B cell (primary cell): Measurements from ENCODE around the gene TAF4. TPM values are rescaled to one million over a fixed set of nuclear protein-coding genes. Genes with fewer than 3 reads are reported as not detected.

Source experiments
- ATAC-seq: fragments of 200-7000 bp; cut with Tn5 transposase; one replicate; pipeline ENCODE4 v1.10.0; 2021; ENCODE audit warnings: low read depth, mild to moderate bottlenecking, moderate number of reproducible peaks, moderate library complexity
- CTCF ChIA-PET: fragments of 350-600 bp; sonication (Branson Sonifier 250); formaldehyde crosslinking; loops from one replicate; lab custom pipeline; 2021; ENCODE audit warnings: antibody characterized with exemption, inconsistent platforms; lab: Charles Lee
- POLR2A ChIA-PET: fragments of 350-600 bp; sonication (Branson Sonifier 250); formaldehyde crosslinking; loops from one replicate; lab custom pipeline; 2021; ENCODE audit warnings: antibody characterized with exemption; lab: Charles Lee
- DNase-seq: peaks from one replicate; pipeline ENCODE4 v3.0.0; 2013
- H2AFZ ChIP-seq: 2 replicates; pipeline ENCODE4 v1.6.1; 2012; ENCODE audit warnings: mild to moderate bottlenecking, low read depth, low read length; ENCODE audit not compliant: insufficient read depth, poor library complexity, severe bottlenecking
- H3K27ac ChIP-seq, 2 donors: 1 replicate in 1 of 2; 2 replicates in 1 of 2; pipeline ENCODE4 v1.5.1; 2012 to 2013; ENCODE audit warnings: low read length in 2 of 2, mild to moderate bottlenecking in 2 of 2, moderate library complexity in 1 of 2
- H3K27me3 ChIP-seq, 4 experiments: fragments of 200-600 bp in 1 of 4; sonication (generic) in 1 of 4; replicated peaks in 1 of 4; 1 replicate in 2 of 4; 2 replicates in 2 of 4; pipeline versions ENCODE4 v1.6.1 to v1.7.0; 2013 to 2016; ENCODE audit warnings: low read length in 3 of 4, mild to moderate bottlenecking in 2 of 4, mixed read lengths in 1 of 4, moderate library complexity in 1 of 4; ENCODE audit not compliant: insufficient read depth in 4 of 4, control insufficient read depth in 3 of 4; ENCODE audit errors: control extremely low read depth in 1 of 4
- H3K36me3 ChIP-seq, 2 experiments: replicated peaks in 1 of 2; 1 replicate in 1 of 2; 2 replicates in 1 of 2; pipeline versions ENCODE4 v1.6.1 to v1.7.1; 2013; ENCODE audit warnings: low read length in 1 of 2; ENCODE audit not compliant: insufficient read depth in 2 of 2, control insufficient read depth in 1 of 2; ENCODE audit errors: control extremely low read depth in 1 of 2, extremely low read depth in 1 of 2
- H3K4me1 ChIP-seq, 2 donors: fragments of 200-600 bp in 1 of 2; sonication (generic) in 1 of 2; 1 replicate in 1 of 2; 2 replicates in 1 of 2; pipeline versions ENCODE4 v1.5.1 to v1.6.1; 2013 to 2017; ENCODE audit warnings: low read length in 2 of 2; ENCODE audit not compliant: control insufficient read depth in 2 of 2, insufficient read depth in 2 of 2
- H3K4me2 ChIP-seq: replicated peaks from 2 replicates; pipeline ENCODE3; 2012; ENCODE audit warnings: mild to moderate bottlenecking, low read depth, low read length; ENCODE audit not compliant: poor library complexity, severe bottlenecking
- H3K4me3 ChIP-seq, 5 experiments: fragments of 200-600 bp in 1 of 5; sonication (generic) in 1 of 5; 1 replicate in 3 of 5; 2 replicates in 2 of 5; pipeline versions ENCODE4 v1.5.1 to v1.7.0; 2011 to 2016; ENCODE audit warnings: low read length in 4 of 5, mild to moderate bottlenecking in 4 of 5, low read depth in 2 of 5, control low read depth in 1 of 5, moderate library complexity in 1 of 5; ENCODE audit not compliant: insufficient read depth in 1 of 5; ENCODE audit errors: control extremely low read depth in 1 of 5, extremely low read depth in 1 of 5
- H3K79me2 ChIP-seq: fragments of 200-600 bp; sonication (generic); one replicate; pipeline ENCODE4 v1.6.0; 2016; ENCODE audit warnings: low read length; ENCODE audit not compliant: control insufficient read depth, insufficient read depth
- H3K9ac ChIP-seq: fragments of 200-600 bp; sonication (generic); 2 replicates; pipeline ENCODE4 v1.6.1; 2017; ENCODE audit warnings: mild to moderate bottlenecking, low read length, moderate library complexity
- H3K9me3 ChIP-seq, 3 donors: one replicate each; pipeline versions ENCODE4 v1.6.1 to v1.7.1; 2013; ENCODE audit warnings: low read length in 2 of 3; ENCODE audit not compliant: control insufficient read depth in 2 of 3, insufficient read depth in 1 of 3; ENCODE audit errors: control extremely low read depth in 1 of 3
- H4K20me1 ChIP-seq: 2 replicates; pipeline ENCODE4 v1.6.0; 2012; ENCODE audit warnings: mild to moderate bottlenecking, low read length; ENCODE audit not compliant: insufficient read depth, control insufficient read depth, poor library complexity, severe bottlenecking
- H3K27ac Mint-ChIP-seq: one replicate; pipeline ENCODE4 v1.8.0; 2021; ENCODE audit warnings: mixed read lengths
- H3K27me3 Mint-ChIP-seq: one replicate; pipeline ENCODE4 v1.8.0; 2021; ENCODE audit warnings: mixed read lengths
- H3K4me1 Mint-ChIP-seq: one replicate; pipeline ENCODE4 v1.8.0; 2021; ENCODE audit warnings: mixed read lengths
- H3K4me3 Mint-ChIP-seq: one replicate; pipeline ENCODE4 v1.8.0; 2021; ENCODE audit warnings: mixed read lengths
- H3K9me3 Mint-ChIP-seq: one replicate; pipeline ENCODE4 v1.8.0; 2022; ENCODE audit warnings: mixed read lengths; ENCODE audit not compliant: insufficient read depth
- CTCF ChIP-seq: fragments of 200-600 bp; IDR thresholded peaks from one replicate; pipeline ENCODE4 v1.8.0; 2022; ENCODE audit warnings: antibody characterized with exemption, mild to moderate bottlenecking
- EZH2 ChIP-seq: IDR thresholded peaks from 2 replicates; pipeline ENCODE4 v1.6.1; 2012; ENCODE audit warnings: borderline replicate concordance, low read depth, mild to moderate bottlenecking, moderate library complexity, low read length; ENCODE audit not compliant: insufficient read depth, poor library complexity, severe bottlenecking
- WGBS: methylation state at CpG from one replicate; pipeline ENCODE4 v1.1.5; 2013; ENCODE audit warnings: missing lambda C conversion rate; ENCODE audit not compliant: insufficient coverage; 5-methylcytosine and 5-hydroxymethylcytosine counted together
- intact Hi-C: fragments of 100-400 bp; cut with micrococcal nuclease; formaldehyde crosslinking; loops from one replicate; pipeline ENCODE4 v1.10.0; 2022
- polyA plus RNA-seq: library from polyadenylated mRNA; depleted of rRNA; stranded (reverse); fragments of >200 nt; gene quantifications from 2 replicates; pipeline ENCODE4 v1.2.3, GENCODE V29; 2012
- total RNA-seq, 2 donors: library from RNA; stranded (reverse); fragments of 120-200 nt in 1 of 2; gene quantifications; 1 replicate in 1 of 2; 2 replicates in 1 of 2; pipeline versions ENCODE4 v1.2.3 to v1.2.4, GENCODE V29; 2013 to 2022

Gene TAF4
- total and polyA plus RNA-seq, 2 donors (not counting 1 experiment from before 2014, with no cell fraction given) = 13.9 to 39.5 TPM

GRCh38 chr20:62096421-62097380 lies 31.0 kb upstream of the TAF4 start:
- peaks cover 21% of the 10 kb centered on the region for H3K27me3 Mint-ChIP-seq
- ATAC-seq = no peak
- CTCF ChIA-PET = no interaction called here

More at GRCh38 chr20:62096421-62097380, 31.0 kb upstream of the TAF4 start:
- POLR2A ChIA-PET = no interaction called here
- Histone ChIP-seq H3K36me3 (no peaks in the 10 kb centered on the region), H3K79me2 (no peaks in the 10 kb centered on the region), H4K20me1 (no peaks in the 10 kb centered on the region), H3K27me3 (peaks cover 0 to 9% (median 4%) of the 10 kb centered on the region in 4 experiments), H3K4me1 (no peaks in the 10 kb centered on the region), H3K4me3 (no peak overlapping the region), H2AFZ (no peak overlapping the region), H3K9ac (no peak overlapping the region), H3K9me3 (peaks cover 0 to 42% (median 4%) of the 10 kb centered on the region in 3 donors), H3K4me2 (no peak overlapping the region), H3K27ac (no peak overlapping the region)
- peaks cover 5% of the 10 kb centered on the region for H3K9me3 Mint-ChIP-seq
- intact Hi-C loops = no loop called here
- TF ChIP-seq EZH2 = no peak
- TF ChIP-seq CTCF = no peak
- no peaks in the 10 kb centered on the region for H3K4me1 Mint-ChIP-seq
- WGBS = 83% methylated on average over 30 of the region's 30 CpGs
- DNase-seq = no peak
- H3K4me3 Mint-ChIP-seq = no peak overlapping the region
- no peak overlapping the region for H3K27ac Mint-ChIP-seq
